ENCODE data around the gene DST.

DNA sequence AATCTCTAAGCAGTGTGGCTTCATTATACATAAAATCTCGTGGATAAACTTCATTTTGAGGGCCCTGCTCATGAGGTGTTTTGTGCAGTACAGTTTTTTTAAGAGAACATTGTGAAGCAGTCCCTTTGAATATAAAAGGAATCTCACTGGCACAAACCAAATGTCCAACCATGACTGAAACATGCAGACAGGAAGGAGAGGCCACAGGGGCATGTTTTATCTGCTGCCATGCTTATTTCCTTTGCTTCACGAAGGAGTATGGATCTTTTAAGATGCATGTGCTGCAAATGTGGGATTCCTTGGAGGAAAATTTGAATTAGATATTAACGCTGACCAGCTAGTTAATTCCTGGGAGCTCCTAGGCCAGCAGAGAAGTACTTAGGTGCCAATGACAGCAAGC is 192.3 kb downstream of the DST start:
- TF ChIP-seq POLR2A (IDR thresholded peaks at IDR 0.05), result no peak
- TF ChIP-seq, protein P1, sequence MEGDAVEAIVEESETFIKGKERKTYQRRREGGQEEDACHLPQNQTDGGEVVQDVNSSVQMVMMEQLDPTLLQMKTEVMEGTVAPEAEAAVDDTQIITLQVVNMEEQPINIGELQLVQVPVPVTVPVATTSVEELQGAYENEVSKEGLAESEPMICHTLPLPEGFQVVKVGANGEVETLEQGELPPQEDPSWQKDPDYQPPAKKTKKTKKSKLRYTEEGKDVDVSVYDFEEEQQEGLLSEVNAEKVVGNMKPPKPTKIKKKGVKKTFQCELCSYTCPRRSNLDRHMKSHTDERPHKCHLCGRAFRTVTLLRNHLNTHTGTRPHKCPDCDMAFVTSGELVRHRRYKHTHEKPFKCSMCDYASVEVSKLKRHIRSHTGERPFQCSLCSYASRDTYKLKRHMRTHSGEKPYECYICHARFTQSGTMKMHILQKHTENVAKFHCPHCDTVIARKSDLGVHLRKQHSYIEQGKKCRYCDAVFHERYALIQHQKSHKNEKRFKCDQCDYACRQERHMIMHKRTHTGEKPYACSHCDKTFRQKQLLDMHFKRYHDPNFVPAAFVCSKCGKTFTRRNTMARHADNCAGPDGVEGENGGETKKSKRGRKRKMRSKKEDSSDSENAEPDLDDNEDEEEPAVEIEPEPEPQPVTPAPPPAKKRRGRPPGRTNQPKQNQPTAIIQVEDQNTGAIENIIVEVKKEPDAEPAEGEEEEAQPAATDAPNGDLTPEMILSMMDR (IDR thresholded peaks at IDR 0.05 in 4 of 5, conservative IDR thresholded peaks at IDR 0.05 in 1 of 5), result no peak

All from gastrocnemius medialis (tissue), 4 donors.